ENCODE measurements around the gene EIF3D.

GRCh38 chr22:36522662-36523061 lies 6.3 kb downstream of the EIF3D start:
- TF ChIP-seq CTCF (conservative IDR thresholded peaks at IDR 0.05; ENCODE audit: low read length) (no peak), EZH2phosphoT487 (IDR thresholded peaks at IDR 0.05; ENCODE audit: borderline replicate concordance) (no peak)

Measured in Loucy (cell line).